ENCODE results near the gene ZRSR2.

DNA sequence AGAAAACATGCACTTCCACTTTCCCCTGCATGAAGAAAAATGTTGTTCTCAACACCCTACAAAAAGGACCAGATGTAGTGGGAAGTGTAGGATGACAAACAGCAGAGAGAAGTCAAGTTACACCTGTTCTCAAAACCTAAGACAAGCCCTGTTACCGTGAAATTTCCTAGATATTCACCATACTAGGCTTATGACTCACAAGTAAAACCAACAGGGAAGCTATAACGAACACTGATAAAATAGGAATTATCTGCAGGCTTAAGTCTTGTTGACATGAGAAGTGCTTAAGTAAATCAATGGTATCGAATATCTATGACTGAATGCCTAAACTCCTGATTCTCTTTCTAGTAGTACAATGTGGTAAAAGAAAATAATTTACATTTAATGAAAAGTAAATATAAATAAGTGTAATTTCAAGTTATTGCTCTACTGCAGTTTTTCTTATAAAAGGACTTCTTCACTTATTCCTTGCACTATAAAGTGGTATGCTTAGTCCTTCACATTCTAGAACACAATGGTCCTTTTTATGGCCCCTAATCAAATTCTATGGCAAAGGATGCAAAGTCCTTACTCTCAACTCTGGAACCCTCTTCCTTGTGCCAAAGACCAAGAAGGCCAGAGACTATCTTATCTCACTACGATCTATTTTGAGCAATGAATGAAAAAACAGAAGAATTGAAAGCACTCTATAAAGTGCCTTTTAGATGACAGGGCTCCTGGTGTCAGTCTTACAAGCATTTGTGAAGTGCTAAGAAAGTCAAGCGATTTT lies 44.7 kb downstream of the ZRSR2 start:
- TF ChIP-seq, protein P1, sequence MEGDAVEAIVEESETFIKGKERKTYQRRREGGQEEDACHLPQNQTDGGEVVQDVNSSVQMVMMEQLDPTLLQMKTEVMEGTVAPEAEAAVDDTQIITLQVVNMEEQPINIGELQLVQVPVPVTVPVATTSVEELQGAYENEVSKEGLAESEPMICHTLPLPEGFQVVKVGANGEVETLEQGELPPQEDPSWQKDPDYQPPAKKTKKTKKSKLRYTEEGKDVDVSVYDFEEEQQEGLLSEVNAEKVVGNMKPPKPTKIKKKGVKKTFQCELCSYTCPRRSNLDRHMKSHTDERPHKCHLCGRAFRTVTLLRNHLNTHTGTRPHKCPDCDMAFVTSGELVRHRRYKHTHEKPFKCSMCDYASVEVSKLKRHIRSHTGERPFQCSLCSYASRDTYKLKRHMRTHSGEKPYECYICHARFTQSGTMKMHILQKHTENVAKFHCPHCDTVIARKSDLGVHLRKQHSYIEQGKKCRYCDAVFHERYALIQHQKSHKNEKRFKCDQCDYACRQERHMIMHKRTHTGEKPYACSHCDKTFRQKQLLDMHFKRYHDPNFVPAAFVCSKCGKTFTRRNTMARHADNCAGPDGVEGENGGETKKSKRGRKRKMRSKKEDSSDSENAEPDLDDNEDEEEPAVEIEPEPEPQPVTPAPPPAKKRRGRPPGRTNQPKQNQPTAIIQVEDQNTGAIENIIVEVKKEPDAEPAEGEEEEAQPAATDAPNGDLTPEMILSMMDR (IDR thresholded peaks at IDR 0.05): no peak
- no peak for TF ChIP-seq POLR2A (IDR thresholded peaks at IDR 0.05)
